ENCODE data around the gene RECK. TPM values are rescaled to one million over a fixed set of nuclear protein-coding genes. Genes with fewer than 3 reads are reported as not detected.

The RECK gene
- total RNA-seq, 1 experiment from 2014 or later = 2.6 TPM

DNA sequence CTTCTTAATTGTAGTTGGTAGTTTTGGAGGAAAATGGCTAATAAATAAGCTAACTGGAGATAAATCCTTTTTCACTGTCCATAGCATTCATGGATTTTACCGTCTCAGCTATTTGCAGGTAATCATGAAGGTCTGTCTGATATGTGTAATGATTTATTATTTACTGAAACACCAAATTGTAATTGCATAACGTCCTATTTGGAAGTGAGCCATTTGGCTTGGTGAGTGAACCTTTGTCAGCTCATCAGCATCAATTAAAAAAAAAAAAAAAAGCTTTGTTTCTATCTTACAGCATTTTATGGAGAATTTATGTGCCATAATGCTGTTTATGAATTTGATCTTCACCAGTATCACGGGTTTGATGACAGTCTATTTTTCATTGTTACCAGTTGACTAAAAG, 20.2 kb downstream of the RECK start:
- DNase-seq = no peak

DNA sequence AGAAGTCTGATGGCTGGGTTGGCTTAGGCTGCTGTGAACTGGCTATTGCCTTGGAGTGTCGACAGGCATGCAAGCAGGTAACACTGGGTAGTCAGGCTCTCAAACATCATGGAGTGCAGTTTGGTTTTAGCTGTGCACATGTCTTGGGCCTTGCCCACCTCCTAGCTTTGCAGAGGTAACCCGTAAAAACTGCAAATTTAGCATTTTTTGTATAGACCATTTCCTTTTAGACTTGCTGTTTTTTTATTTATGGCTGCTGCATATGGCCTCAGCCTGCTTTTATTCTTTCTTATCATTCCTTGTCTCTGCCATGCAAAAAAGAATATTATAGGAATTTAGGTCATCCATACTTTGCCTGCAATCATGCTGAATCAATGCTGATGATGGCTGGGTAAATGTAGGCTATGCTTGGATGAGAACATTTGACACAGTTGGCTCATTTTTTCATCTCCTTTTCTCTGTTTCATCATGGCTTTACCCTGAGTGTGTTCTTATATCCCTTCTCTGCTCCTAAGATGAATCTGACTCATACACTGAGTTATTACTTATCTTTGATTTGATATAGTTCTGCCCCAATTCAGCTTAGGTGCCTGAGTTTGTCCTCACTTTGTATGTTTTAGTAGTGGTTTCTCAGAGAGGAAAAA, 27.2 kb downstream of the RECK start:
- no peak for DNase-seq
- no peaks in the 10 kb centered on the region for H3K9me2 ChIP-seq (replicated peaks; ENCODE audit: insufficient read depth, low read length)

More for the DNA sequence above, 20.2 kb downstream of the RECK start:
- H3K4me3 ChIP-seq (ENCODE audit: low read length) = no peak overlapping the region
- H4K20me1 ChIP-seq (ENCODE audit: insufficient read depth, low read depth, low read length) = no peaks in the 10 kb centered on the region
- no peaks in the 10 kb centered on the region for H3K79me2 ChIP-seq (ENCODE audit: low read length)
- no peaks in the 10 kb centered on the region for H3K4me1 ChIP-seq (ENCODE audit: low read length)
- H3K36me3 ChIP-seq (ENCODE audit: insufficient read depth, low read length) = no peaks in the 10 kb centered on the region
- H3K27me3 ChIP-seq (ENCODE audit: low read length) = no peaks in the 10 kb centered on the region
- H3K9me3 ChIP-seq (ENCODE audit: low read length) = no peaks in the 10 kb centered on the region
- no peak overlapping the region for H3K27ac ChIP-seq (ENCODE audit: low read length)
- H2AFZ ChIP-seq (ENCODE audit: low read length) = no peak overlapping the region
- no peak overlapping the region for H3K4me2 ChIP-seq (ENCODE audit: low read depth, low read length, poor library complexity, severe bottlenecking)
- H3K9ac ChIP-seq (ENCODE audit: low read length) = no peak overlapping the region
- 0 out of 2 replicates have a peak, but pooled peaks cover under 1% of the 10 kb centered on the region for H3K9me2 ChIP-seq (replicated peaks; ENCODE audit: insufficient read depth, low read length)

DNA sequence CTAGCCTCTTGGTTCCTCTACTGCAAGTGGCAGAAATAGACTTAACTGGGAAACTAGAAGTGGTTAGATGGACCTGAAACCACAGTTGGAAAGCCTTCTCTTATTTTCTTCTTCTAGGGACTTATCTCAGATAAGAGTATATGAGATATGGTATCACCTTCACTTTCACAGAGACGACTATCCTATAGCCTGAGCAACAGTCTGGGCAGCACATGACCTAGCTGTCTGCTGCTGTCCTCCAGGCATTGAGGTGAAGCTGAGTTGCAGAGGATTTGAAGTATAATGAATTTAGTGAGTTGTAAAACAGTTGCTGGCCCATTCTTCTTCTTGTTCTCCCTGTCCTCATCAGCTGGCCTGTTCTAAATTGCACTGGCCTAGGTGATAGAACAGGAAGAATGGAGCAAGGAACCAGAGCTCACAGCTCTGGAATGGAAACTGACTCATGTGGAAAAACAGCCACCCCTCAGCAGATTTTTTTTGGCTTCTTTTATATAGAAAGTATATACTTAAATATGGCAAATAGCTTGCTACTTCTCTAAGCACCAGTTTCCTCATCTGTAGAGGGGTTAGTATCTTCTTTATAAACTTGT, 27.8 kb downstream of the RECK start:
- Histone ChIP-seq H3K4me2 (ENCODE audit: low read depth, low read length, poor library complexity, severe bottlenecking) (no peak overlapping the region), H3K27ac (ENCODE audit: low read length) (no peak overlapping the region), H3K79me2 (ENCODE audit: low read length) (no peaks in the 10 kb centered on the region), H3K9ac (ENCODE audit: low read length) (no peak overlapping the region), H3K9me2 (replicated peaks; ENCODE audit: insufficient read depth, low read length) (no peaks in the 10 kb centered on the region), H3K4me3 (ENCODE audit: low read length) (no peak overlapping the region), H3K9me3 (ENCODE audit: low read length) (no peaks in the 10 kb centered on the region), H3K27me3 (ENCODE audit: low read length) (no peaks in the 10 kb centered on the region), H3K36me3 (ENCODE audit: insufficient read depth, low read length) (no peaks in the 10 kb centered on the region), H2AFZ (ENCODE audit: low read length) (no peak overlapping the region), H3K4me1 (ENCODE audit: low read length) (peaks cover 2% of the 10 kb centered on the region), H4K20me1 (ENCODE audit: insufficient read depth, low read depth, low read length) (no peaks in the 10 kb centered on the region)
- DNase-seq = no peak

More for the DNA sequence above, 27.2 kb downstream of the RECK start:
- H3K4me2 ChIP-seq (ENCODE audit: low read depth, low read length, poor library complexity, severe bottlenecking) = no peak overlapping the region
- H3K27ac ChIP-seq (ENCODE audit: low read length) = no peak overlapping the region
- H2AFZ ChIP-seq (ENCODE audit: low read length) = no peak overlapping the region
- H3K9ac ChIP-seq (ENCODE audit: low read length) = no peak overlapping the region
- H3K27me3 ChIP-seq (ENCODE audit: low read length) = no peaks in the 10 kb centered on the region
- no peak overlapping the region for H3K4me3 ChIP-seq (ENCODE audit: low read length)
- no peaks in the 10 kb centered on the region for H3K9me3 ChIP-seq (ENCODE audit: low read length)
- H4K20me1 ChIP-seq (ENCODE audit: insufficient read depth, low read depth, low read length) = no peaks in the 10 kb centered on the region
- no peaks in the 10 kb centered on the region for H3K36me3 ChIP-seq (ENCODE audit: insufficient read depth, low read length)
- H3K4me1 ChIP-seq (ENCODE audit: low read length) = no peaks in the 10 kb centered on the region
- H3K79me2 ChIP-seq (ENCODE audit: low read length) = no peaks in the 10 kb centered on the region

DNA sequence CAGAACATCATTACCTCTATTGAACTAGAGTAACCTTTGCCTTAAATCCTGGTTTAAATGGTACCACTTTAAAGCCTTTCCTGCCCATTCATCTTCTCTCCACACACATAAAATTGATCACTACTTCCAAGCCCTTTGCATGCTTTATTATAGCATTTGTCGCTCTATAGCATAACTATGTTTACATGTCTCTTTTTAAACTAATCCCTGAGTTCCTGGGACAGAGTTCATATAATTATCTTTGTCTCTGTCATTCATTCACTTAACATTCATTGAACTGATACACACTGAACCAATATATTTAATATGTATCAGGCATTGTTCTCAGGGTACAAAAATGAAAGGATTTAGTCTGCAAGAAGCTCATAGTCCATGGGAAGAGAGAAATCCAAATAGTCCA, 37.3 kb downstream of the RECK start:
- Histone ChIP-seq H3K4me1 (ENCODE audit: low read length) (peaks cover 8% of the 10 kb centered on the region), H3K9me2 (replicated peaks; ENCODE audit: insufficient read depth, low read length) (no peaks in the 10 kb centered on the region), H3K27me3 (ENCODE audit: low read length) (no peaks in the 10 kb centered on the region), H3K9ac (ENCODE audit: low read length) (no peak overlapping the region), H3K4me3 (ENCODE audit: low read length) (no peak overlapping the region), H3K79me2 (ENCODE audit: low read length) (no peaks in the 10 kb centered on the region), H4K20me1 (ENCODE audit: insufficient read depth, low read depth, low read length) (no peaks in the 10 kb centered on the region), H3K9me3 (ENCODE audit: low read length) (no peaks in the 10 kb centered on the region), H2AFZ (ENCODE audit: low read length) (no peak overlapping the region), H3K4me2 (ENCODE audit: low read depth, low read length, poor library complexity, severe bottlenecking) (no peak overlapping the region), H3K36me3 (ENCODE audit: insufficient read depth, low read length) (no peaks in the 10 kb centered on the region), H3K27ac (ENCODE audit: low read length) (no peak overlapping the region)
- DNase-seq = peak; percentile 5

DNA sequence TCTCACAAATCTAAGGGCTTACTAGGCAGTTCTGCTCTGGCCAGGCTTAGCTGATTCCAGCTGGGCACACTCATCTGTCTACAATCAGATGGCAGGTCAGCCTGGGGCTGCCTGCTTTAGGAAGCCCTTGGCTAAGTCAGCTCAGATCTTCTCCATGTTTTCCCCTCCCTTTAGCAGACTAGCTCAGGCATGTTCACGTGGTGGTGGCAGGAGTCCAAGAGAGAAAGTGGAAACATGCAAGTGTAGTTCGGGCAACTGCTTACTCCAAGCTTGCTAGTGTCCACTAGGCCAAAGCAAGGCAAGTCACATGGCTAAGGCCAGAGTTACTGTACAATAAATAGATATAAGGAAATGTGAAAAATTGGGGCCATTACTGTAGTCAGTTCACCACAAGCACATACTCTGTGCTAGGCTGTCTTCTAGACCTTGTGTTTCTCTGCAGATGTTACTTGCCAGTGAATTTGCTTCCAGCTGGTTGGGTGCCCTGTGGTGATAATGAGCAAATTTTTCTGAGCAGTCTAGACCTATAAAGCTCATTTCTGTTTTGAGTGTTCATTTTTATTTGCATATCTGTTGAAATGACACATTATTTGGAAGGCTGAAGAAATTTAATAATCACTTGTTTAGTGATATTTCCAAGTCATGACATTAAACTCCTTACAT, 38.3 kb downstream of the RECK start:
- no peaks in the 10 kb centered on the region for H4K20me1 ChIP-seq (ENCODE audit: insufficient read depth, low read depth, low read length)
- H3K4me2 ChIP-seq (ENCODE audit: low read depth, low read length, poor library complexity, severe bottlenecking) = no peak overlapping the region
- no peaks in the 10 kb centered on the region for H3K9me3 ChIP-seq (ENCODE audit: low read length)
- no peak overlapping the region for H3K4me3 ChIP-seq (ENCODE audit: low read length)
- peaks cover 1% of the 10 kb centered on the region; the same call in 1 of the 2 replicates for H3K4me1 ChIP-seq (ENCODE audit: low read length)
- no peaks in the 10 kb centered on the region for H3K36me3 ChIP-seq (ENCODE audit: insufficient read depth, low read length)
- no peak for DNase-seq
- H2AFZ ChIP-seq (ENCODE audit: low read length) = no peak overlapping the region
- H3K27ac ChIP-seq (ENCODE audit: low read length) = no peak overlapping the region
- no peaks in the 10 kb centered on the region for H3K9me2 ChIP-seq (replicated peaks; ENCODE audit: insufficient read depth, low read length)
- no peaks in the 10 kb centered on the region for H3K79me2 ChIP-seq (ENCODE audit: low read length)
- H3K9ac ChIP-seq (ENCODE audit: low read length) = no peak overlapping the region
- no peaks in the 10 kb centered on the region for H3K27me3 ChIP-seq (ENCODE audit: low read length)

DNA sequence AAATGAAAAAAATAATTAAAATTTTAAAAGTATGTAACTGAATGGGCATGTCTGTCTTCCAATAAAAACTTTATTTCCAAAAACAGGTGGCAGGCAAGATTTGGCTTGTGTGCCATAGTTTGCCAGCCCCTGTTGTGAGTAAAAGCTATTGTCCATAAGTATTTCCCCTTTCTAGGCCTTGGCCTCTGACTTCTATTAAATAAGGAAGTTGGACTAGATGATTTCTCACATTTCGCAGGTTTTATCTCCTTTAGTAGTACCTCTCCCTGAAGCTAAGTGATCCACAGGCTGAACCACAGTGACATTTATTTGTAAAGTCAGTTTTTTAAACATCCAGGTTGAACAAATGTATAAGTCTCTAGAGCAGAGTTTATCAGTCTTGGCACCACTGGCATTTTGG, 41.3 kb downstream of the RECK start:
- Histone ChIP-seq H3K27ac (ENCODE audit: low read length) (no peak overlapping the region), H3K36me3 (ENCODE audit: insufficient read depth, low read length) (no peaks in the 10 kb centered on the region), H3K4me3 (ENCODE audit: low read length) (no peak overlapping the region), H3K9ac (ENCODE audit: low read length) (no peak overlapping the region), H4K20me1 (ENCODE audit: insufficient read depth, low read depth, low read length) (no peaks in the 10 kb centered on the region), H3K27me3 (ENCODE audit: low read length) (no peaks in the 10 kb centered on the region), H3K4me1 (ENCODE audit: low read length) (no peaks in the 10 kb centered on the region), H3K9me2 (replicated peaks; ENCODE audit: insufficient read depth, low read length) (no peaks in the 10 kb centered on the region), H3K9me3 (ENCODE audit: low read length) (no peaks in the 10 kb centered on the region), H3K4me2 (ENCODE audit: low read depth, low read length, poor library complexity, severe bottlenecking) (no peak overlapping the region), H3K79me2 (ENCODE audit: low read length) (no peaks in the 10 kb centered on the region), H2AFZ (ENCODE audit: low read length) (no peak overlapping the region)
- no peak for DNase-seq

DNA sequence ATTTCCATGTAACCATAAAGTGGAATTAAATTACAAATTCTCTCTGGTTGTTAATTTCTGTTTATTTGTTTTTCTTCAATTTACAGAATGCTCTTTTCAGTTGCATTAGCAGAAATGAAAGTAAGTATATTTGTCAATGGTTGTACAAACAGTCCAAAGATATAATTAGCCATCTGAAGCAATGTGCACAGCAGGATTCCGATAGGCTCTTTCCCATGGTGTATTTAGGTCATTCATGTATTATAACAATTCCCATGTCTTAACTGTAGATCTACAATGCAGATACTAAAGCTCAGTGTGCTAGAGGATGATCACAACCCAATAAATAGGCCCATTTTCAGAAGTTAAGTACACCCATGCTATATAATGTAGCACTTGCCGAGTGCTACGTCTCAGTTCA, 43.8 kb downstream of the RECK start:
- Histone ChIP-seq H3K9me3 (ENCODE audit: low read length) (no peaks in the 10 kb centered on the region), H3K9me2 (replicated peaks; ENCODE audit: insufficient read depth, low read length) (no peaks in the 10 kb centered on the region), H3K27me3 (ENCODE audit: low read length) (no peaks in the 10 kb centered on the region), H4K20me1 (ENCODE audit: insufficient read depth, low read depth, low read length) (no peaks in the 10 kb centered on the region), H3K4me2 (ENCODE audit: low read depth, low read length, poor library complexity, severe bottlenecking) (no peak overlapping the region), H2AFZ (ENCODE audit: low read length) (no peak overlapping the region), H3K27ac (ENCODE audit: low read length) (no peak overlapping the region), H3K4me3 (ENCODE audit: low read length) (no peak overlapping the region), H3K79me2 (ENCODE audit: low read length) (no peaks in the 10 kb centered on the region), H3K9ac (ENCODE audit: low read length) (no peak overlapping the region), H3K36me3 (ENCODE audit: insufficient read depth, low read length) (no peaks in the 10 kb centered on the region), H3K4me1 (ENCODE audit: low read length) (no peaks in the 10 kb centered on the region)
- peak; percentile 2 for DNase-seq

DNA sequence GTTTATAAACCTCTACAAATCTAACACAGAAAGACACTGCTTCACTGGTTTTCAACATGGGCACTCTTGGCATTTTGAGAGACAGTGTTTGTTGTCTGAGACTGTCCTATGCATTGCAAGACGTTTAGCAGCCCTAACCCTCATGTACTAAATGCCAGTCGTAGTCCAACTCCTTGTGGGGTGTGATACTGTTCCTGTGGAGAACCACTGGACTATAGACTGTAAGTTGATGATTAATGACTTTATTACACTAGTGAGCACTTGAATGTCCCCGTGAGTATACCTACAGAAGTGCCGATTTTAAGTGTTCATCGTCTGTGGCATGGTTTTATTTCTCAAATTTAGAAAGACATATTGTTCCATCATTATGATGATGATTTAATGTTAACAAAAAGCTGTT, 46.2 kb downstream of the RECK start:
- no peaks in the 10 kb centered on the region for H3K9me2 ChIP-seq (replicated peaks; ENCODE audit: insufficient read depth, low read length)
- no peaks in the 10 kb centered on the region for H3K4me1 ChIP-seq (ENCODE audit: low read length)
- no peak overlapping the region for H3K9ac ChIP-seq (ENCODE audit: low read length)
- no peaks in the 10 kb centered on the region for H3K36me3 ChIP-seq (ENCODE audit: insufficient read depth, low read length)
- no peaks in the 10 kb centered on the region for H4K20me1 ChIP-seq (ENCODE audit: insufficient read depth, low read depth, low read length)
- no peak overlapping the region for H3K4me3 ChIP-seq (ENCODE audit: low read length)
- no peaks in the 10 kb centered on the region for H3K27me3 ChIP-seq (ENCODE audit: low read length)
- H2AFZ ChIP-seq (ENCODE audit: low read length) = no peak overlapping the region
- no peak for DNase-seq
- no peak overlapping the region for H3K4me2 ChIP-seq (ENCODE audit: low read depth, low read length, poor library complexity, severe bottlenecking)
- no peaks in the 10 kb centered on the region for H3K9me3 ChIP-seq (ENCODE audit: low read length)
- H3K27ac ChIP-seq (ENCODE audit: low read length) = no peak overlapping the region
- no peaks in the 10 kb centered on the region for H3K79me2 ChIP-seq (ENCODE audit: low read length)
